ENCODE data around the gene USH1G. TPM values are rescaled to one million over a fixed set of nuclear protein-coding genes. Genes with fewer than 3 reads are reported as not detected.

Gene USH1G
- total and polyA plus RNA-seq, 2 of the 13 experiments (the other 11 are each of a cell fraction or from before 2014, with no cell fraction given), result 0.04 TPM; not detected in 1

DNA sequence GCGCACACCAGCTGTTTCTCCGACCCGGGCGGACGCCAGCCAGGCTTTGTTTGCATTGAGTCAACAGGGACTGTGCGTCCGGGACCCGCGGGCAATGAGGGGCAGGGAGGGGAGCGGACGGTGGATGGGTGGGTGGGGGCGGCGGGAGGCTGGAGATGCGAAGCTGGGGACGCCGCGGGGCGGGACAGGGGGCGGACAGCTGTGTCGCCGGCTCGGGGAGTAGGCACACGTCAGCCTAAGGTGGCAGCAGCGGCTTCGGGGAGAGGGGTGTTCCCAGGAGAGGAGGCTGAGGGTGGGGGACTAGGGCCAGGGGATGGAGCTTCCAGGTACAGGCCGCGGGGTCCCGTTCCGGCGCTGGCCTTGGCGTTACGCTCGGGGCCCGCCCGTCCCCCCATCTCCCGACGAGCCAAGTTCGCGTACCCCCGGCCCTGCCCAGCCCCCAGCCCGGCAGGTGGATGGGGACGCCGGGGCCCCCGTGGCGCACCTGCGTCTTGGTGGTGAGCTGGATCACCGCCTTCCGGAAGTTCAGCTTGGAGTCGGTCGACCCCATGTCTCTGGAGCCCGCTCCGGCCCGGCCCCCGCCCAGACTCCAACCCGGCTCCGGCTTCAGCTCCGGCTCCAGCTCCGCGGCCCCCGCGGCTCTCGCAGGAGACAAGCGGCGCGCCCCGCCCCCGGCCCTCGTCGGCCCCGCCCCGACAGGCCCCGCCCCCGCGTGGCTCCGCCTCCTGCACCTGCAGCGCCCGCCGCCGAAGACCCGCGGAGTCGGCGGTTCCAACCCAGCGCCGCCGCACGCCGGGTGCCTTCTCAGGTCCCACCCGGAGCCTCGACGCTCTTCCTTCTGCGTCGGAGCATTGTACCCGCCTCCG lies 49.3 kb upstream of the USH1G start, which contains the start of gene HID1 (continued):
- no peak for TF ChIP-seq ZNF775 (CRISPR knock-in tag; IDR thresholded peaks at IDR 0.05; ENCODE audit: borderline replicate concordance)
- TF ChIP-seq TCF7L2 (IDR thresholded peaks at IDR 0.05; ENCODE audit: low read depth, low read length), result no peak
- TF ChIP-seq, protein P1, sequence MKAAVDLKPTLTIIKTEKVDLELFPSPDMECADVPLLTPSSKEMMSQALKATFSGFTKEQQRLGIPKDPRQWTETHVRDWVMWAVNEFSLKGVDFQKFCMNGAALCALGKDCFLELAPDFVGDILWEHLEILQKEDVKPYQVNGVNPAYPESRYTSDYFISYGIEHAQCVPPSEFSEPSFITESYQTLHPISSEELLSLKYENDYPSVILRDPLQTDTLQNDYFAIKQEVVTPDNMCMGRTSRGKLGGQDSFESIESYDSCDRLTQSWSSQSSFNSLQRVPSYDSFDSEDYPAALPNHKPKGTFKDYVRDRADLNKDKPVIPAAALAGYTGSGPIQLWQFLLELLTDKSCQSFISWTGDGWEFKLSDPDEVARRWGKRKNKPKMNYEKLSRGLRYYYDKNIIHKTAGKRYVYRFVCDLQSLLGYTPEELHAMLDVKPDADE (CRISPR knock-in tag; IDR thresholded peaks at IDR 0.05), result peak; percentile 82
- TF ChIP-seq RBFOX2 (IDR thresholded peaks at IDR 0.05; ENCODE audit: low read depth, low read length), result 0 out of 2 replicates have a peak, but pooled peaks have one; percentile 30
- TF ChIP-seq TGIF2 (CRISPR knock-in tag; IDR thresholded peaks at IDR 0.05), result peak; percentile 38; the same call in 1 of the 2 replicates
- 0 out of 2 replicates have a peak, but pooled peaks have one; percentile 51 for TF ChIP-seq ZNF563 (CRISPR knock-in tag; IDR thresholded peaks at IDR 0.05)
- 0 out of 2 replicates have a peak, but pooled peaks have one; percentile 46 for TF ChIP-seq ZIK1 (CRISPR knock-in tag; IDR thresholded peaks at IDR 0.05; ENCODE audit: borderline replicate concordance, low read depth)
- peak; percentile 60 for TF ChIP-seq GATAD1 (CRISPR knock-in tag; IDR thresholded peaks at IDR 0.05)
- 0 out of 2 replicates have a peak, but pooled peaks have one; percentile 10 for TF ChIP-seq ZMYM2 (CRISPR knock-in tag; IDR thresholded peaks at IDR 0.05)
- TF ChIP-seq, protein P2, sequence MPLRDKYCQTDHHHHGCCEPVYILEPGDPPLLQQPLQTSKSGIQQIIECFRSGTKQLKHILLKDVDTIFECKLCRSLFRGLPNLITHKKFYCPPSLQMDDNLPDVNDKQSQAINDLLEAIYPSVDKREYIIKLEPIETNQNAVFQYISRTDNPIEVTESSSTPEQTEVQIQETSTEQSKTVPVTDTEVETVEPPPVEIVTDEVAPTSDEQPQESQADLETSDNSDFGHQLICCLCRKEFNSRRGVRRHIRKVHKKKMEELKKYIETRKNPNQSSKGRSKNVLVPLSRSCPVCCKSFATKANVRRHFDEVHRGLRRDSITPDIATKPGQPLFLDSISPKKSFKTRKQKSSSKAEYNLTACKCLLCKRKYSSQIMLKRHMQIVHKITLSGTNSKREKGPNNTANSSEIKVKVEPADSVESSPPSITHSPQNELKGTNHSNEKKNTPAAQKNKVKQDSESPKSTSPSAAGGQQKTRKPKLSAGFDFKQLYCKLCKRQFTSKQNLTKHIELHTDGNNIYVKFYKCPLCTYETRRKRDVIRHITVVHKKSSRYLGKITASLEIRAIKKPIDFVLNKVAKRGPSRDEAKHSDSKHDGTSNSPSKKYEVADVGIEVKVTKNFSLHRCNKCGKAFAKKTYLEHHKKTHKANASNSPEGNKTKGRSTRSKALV (CRISPR knock-in tag; IDR thresholded peaks at IDR 0.05), result peak; percentile 88; the same call in 1 of the 2 replicates
- no peak for TF ChIP-seq ATRX (CRISPR knock-in tag; IDR thresholded peaks at IDR 0.05; ENCODE audit: borderline replicate concordance)
- TF ChIP-seq EED (CRISPR knock-in tag; IDR thresholded peaks at IDR 0.05), result no peak
- no peak for TF ChIP-seq KLF11 (CRISPR knock-in tag; IDR thresholded peaks at IDR 0.05)
- peak; percentile 35 for TF ChIP-seq TEAD3 (CRISPR knock-in tag; optimal IDR thresholded peaks at IDR 0.05; ENCODE audit: borderline replicate concordance)
- TF ChIP-seq, protein P3, sequence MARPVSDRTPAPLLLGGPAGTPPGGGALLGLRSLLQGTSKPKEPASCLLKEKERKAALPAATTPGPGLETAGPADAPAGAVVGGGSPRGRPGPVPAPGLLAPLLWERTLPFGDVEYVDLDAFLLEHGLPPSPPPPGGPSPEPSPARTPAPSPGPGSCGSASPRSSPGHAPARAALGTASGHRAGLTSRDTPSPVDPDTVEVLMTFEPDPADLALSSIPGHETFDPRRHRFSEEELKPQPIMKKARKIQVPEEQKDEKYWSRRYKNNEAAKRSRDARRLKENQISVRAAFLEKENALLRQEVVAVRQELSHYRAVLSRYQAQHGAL (CRISPR knock-in tag; IDR thresholded peaks at IDR 0.05; ENCODE audit: not compliant biosample characterization), result no peak

All from HepG2 (cell line).